OCI-M2 (cell line): Measurements from ENCODE around the gene LSM12.

Experiments used
- DNase-seq: peaks from one replicate; lab custom pipeline; 2025; ENCODE audit not compliant: unreplicated experiment; lab: John Stamatoyannopoulos, UW

LSM12 gene

GRCh38 chr17:44095647-44096496 lies 29.4 kb upstream of the LSM12 start:
- peak; percentile 81 for DNase-seq

GRCh38 chr17:44095388-44095646 lies 28.8 kb upstream of the LSM12 start:
- DNase-seq: no peak

- DNase-seq: no peak
Measured at GRCh38 chr17:44094701-44095387, 28.4 kb upstream of the LSM12 start.

- no peak for DNase-seq
Measured at GRCh38 chr17:44093231-44093900, 26.9 kb upstream of the LSM12 start.

- no peak for DNase-seq
Measured at GRCh38 chr17:44092051-44092450, 25.6 kb upstream of the LSM12 start.

- no peak for DNase-seq
Measured at GRCh38 chr17:44091200-44091997, 24.9 kb upstream of the LSM12 start.

GRCh38 chr17:44088254-44088653 lies 21.8 kb upstream of the LSM12 start:
- DNase-seq: no peak

GRCh38 chr17:44087319-44087718 lies 20.8 kb upstream of the LSM12 start:
- no peak for DNase-seq

- no peak for DNase-seq
Measured at GRCh38 chr17:44086364-44087311, 20.2 kb upstream of the LSM12 start.

GRCh38 chr17:44085908-44086307 lies 19.4 kb upstream of the LSM12 start:
- DNase-seq: no peak

- no peak for DNase-seq
Measured at GRCh38 chr17:44084921-44085320, 18.4 kb upstream of the LSM12 start.

- no peak for DNase-seq
Measured at GRCh38 chr17:44084131-44084538, 17.7 kb upstream of the LSM12 start.

- DNase-seq: no peak
Measured at GRCh38 chr17:44083250-44083849, 16.9 kb upstream of the LSM12 start.

GRCh38 chr17:44082256-44082927 lies 15.9 kb upstream of the LSM12 start:
- no peak for DNase-seq

- no peak for DNase-seq
Measured at GRCh38 chr17:44081681-44082080, 15.2 kb upstream of the LSM12 start.

GRCh38 chr17:44079877-44080821 lies 13.7 kb upstream of the LSM12 start:
- no peak for DNase-seq

GRCh38 chr17:44078412-44078811 lies 11.9 kb upstream of the LSM12 start:
- no peak for DNase-seq

- no peak for DNase-seq
Measured at GRCh38 chr17:44077595-44077909, 11.1 kb upstream of the LSM12 start.
